DMS114 treated with DMSO at 0.1 percent for 48 hours (cell line): ENCODE measurements around the gene OR1F1.
"Not testable (repeated sequence)": the region's sequence is repeated elsewhere in the genome, so short reads cannot be mapped to it uniquely, and the experiment has no call there.

Source experiments
- DNase-seq: peaks from one replicate; lab custom pipeline; 2025; ENCODE audit not compliant: unreplicated experiment; lab: John Stamatoyannopoulos, UW

OR1F1 gene

DNA sequence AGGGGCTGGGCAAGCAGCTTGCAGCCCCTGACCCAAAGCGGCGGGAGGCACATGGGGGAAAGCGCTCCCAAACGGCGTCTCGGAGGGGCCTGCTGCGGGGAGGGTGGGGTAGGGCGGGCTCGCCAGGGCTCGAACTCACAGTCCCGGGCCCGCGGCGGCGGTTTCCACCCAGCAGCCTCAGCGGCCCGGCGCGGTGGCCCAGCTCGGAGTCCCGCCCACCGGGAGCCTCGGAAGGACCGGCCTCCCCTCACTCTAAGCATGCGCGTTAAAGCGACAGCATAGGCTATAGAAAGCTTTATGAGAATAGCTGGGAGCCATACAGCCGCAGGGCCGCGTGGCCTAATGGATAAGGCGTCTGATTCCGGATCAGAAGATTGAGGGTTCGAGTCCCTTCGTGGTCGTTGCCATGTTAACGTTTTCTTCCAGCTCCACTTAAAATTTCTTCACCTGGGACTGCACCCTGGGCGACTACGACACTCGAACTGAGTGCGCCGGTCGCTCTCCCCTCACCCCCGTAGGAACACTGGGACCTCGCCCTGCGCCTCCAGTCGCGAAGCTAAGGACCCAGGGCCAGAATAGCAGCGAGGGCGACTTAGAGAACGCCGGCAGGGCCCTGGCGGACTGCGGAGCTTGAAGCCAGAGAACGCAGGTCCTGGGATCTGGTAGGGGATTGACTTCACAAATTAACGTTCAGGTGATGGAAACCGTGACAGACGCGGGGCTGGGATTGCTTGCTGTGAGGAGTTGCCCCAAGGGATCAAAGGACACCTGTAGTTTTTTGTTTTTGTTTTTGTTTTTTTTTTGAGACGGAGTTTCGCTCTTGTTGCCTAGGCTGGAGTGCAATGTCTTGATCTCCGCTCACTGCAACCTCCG lies 37.4 kb upstream of the OR1F1 start:
- DNase-seq = peak; percentile 89

DNA sequence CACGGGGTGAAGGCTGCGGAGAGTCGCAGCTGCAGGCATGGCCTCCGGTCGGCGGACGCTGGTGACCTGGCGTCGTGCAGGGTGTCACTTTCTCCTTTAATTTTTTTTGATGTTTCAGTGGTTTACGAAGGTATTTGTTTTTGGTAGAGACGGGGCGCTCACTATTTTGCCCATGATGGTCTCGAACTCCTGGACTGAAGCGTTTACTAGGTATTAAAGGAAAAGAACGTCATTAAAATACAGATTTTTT lies 36.1 kb upstream of the OR1F1 start:
- no peak for DNase-seq

DNA sequence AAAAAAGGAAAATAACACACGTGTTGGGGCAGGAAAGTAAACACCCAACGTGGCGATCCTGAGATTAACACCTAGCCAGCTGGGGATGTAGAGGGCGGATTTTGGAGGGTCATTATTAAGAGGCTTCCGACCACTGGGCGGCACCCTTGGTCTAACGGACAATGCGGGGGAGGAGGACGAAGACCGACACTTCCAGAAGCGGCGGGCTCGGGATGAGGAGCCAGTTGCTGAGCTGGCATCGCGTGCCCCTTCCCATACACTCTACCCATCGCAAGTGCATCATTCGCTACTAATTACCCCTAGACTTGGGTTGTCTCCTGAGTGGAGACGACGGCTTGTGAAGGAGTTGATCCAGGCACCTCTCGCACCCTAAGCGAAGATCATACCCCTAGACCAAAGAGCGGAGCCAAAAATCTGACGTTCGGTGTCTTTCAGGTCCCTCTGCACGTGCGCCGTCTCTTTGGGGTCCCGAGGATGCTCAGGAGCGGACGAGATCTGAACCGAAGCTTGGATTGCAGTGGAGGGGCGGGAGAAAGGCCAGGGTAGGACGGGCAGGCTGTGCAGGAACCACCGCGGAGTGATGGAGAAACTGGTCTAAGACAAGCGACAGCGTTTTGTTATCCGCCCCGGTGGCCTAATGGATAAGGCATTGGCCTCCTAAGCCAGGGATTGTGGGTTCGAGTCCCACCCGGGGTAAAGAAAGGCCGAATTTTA lies 35.6 kb upstream of the OR1F1 start:
- peak; percentile 87 for DNase-seq

DNA sequence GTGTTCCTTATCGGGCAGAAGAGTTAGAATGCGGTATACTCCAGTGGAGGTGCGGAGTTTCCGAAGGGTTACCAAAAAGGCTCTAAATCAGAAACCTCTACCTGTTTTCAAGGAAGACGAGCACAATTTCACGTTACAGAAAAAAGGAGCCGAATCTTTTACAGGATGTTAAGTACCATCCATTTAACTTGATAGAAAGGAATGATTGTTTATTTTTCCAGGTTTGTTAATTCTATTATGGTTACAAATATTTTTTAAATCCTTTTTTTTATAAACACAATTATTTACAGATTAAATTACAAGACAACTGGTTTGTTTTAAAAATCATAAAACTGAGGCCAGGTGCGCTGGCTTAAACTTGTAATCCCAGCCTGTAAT lies 35.0 kb upstream of the OR1F1 start:
- DNase-seq = no peak

DNA sequence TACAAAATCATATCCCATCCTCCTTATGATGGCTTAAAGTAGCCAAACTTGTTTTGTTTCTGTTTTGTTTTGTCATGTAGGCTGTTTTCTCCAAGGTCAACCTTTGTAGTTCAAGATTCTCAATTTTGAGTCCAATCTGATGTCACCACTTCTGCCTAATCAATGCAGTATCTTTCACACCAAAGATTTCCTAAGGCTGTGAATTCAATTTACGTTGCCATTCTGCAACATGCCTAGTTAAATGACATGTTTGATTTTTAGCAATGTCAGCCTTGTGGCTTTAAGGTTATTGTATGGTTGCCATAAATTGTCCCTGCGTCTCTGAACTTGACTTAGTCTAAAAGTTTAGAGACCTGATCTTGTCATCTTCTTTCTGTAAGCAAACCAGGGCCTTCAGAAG lies 32.8 kb upstream of the OR1F1 start:
- no peak for DNase-seq

DNA sequence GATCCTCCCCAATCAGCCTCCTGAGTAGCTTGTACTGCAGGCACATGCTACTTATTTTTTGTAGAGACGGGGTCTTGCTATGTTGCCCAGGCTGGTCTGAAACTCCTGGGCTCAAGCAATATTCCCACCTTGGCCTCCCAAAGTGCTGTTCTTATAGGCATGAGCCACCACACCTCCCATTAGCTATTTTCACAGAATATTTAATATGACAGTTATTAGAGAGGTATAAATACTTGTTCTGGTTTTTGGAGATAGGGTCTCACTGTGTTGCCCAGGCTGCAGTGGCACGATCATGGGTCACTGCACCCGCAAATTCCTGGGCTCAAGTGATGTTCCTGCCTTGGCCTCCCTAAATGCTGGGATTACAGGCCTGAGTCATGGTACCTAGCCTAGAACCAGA lies 32.0 kb upstream of the OR1F1 start:
- no peak for DNase-seq

DNA sequence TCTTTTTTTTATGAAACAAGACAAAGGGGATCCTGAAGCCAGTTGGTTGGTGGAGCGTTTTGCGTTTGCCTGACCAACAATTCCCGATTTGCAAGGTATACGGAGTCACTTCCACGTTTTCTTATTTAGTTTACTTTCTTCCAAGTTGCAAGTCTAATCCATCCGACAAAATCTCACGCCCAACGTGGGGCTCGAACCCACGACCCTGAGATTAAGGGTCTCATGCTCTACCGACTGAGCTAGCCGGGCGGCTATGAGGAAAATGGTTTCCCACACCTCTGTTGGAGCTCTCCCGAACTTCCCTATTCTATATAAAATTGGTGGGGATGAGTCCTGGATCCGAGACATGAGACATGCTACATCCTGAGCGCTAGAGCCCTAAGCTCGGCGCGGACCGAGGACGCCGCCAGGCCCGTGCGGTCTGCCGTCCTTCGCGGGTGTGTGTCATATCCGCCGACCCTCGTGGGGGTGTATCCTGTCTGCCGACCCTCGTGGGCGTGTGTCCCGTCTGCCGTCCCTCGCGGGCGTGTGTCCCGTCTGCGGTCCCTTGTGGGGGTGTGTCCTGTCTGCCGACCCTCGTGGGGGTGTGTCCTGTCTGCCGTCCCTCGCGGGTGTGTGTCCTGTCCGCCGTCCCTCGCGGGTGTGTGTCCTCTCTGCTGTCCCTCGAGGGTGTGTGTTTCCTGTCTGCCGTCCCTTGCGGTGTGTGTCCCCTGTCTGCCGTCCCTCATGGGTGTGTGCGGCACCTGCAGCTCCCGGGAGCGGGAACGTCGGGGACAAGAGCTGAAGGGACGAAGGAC lies 30.6 kb upstream of the OR1F1 start:
- peak; percentile 83 for DNase-seq

DNA sequence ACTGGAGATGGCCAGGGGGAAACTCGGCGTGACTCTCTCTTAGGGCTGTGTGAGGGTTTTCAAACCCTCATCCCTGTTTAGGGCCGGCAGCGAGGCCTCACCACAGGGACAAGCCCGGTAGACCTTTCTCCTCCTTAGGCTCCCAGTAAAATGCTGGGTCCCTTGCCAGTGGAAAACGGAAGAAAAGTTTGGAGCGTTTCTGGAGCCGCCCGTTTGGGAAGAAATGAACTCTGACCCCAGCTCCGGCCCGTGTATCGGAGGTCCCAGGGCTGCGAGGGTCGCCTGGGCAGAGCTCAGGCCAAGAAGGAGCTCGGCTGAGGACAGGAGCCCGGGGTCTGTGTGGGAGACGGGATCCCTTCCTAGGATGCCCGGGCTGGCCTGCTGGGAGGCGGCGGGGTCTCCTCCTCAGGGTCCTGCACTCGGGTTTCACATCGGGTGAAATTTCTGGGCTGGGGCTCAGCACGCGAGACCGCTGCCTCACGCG lies 29.9 kb upstream of the OR1F1 start:
- DNase-seq = no peak

DNA sequence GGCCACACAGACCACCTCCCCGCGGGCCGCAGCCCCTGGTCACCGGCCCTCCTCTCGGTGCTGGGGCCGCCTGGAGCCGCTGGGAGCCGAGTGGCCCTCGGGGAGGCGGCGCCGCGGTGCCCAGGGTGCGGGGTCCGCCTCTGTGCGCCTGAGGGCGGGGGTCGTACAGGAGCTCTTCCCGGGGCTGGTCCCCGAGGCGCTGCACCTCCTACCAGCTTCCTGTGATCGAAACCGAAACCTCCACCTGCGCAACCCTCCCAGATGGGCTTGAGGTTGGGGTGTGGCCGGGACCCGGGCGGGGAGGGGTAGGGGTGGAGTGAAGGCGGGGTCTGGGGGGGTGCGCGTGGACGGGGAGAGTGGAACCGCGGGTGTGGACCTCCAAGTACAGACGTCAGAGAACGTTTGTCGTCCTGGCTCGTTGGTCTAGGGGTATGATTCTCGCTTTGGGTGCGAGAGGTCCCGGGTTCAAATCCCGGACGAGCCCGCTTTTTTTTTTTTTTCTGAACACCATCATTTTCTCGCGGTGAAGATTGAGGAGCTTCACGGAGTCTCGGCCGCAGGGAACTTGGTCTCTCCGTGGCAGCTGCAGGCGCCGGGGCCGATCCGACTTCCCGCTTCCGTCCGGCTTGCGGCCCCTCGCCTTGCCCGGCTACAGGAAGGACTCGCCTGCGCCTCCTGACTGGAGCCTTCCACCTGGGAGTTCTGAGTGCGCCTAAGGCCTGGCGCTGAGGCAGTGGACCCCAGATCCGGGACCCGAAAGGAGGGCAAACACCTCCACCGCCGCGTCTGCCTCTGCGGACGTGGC lies 29.3 kb upstream of the OR1F1 start:
- DNase-seq = peak; percentile 50

DNA sequence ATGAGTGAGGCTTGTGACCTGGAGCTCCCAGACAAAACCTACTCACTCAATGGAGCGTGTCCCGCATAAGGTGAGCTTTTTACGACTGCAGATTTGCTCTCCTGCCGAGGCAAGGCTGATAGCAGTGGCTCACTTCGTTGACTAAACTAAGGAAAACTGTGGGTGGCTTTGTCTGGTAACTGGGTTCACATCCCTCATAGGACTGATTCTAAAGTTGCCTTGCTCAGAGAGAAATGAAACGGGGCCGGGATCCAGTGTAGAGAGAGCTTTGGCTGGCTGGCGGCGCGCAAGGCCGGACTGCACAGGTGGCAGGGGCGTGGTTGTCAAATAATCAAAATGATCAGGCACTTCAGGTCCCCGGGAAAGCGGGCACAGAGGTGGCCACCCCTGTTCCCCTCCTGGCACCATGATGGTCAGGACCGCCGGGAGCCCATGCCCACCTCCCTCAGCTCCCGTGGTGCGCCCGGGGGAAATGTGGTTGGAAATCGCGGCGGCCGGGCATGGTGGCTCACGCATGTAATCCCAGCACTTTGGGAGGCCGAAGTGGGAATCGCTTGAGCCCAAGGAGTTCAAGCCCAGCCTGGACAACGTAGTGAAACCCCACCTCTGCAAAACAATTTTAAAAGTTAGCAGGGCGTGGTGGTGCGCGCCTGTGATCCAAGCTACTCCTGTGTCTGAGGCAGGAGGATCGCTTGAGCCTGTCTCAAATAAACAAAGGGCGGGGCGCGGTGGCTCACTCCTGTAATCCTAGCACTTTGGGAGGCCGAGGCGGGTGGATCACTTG lies 26.6 kb upstream of the OR1F1 start:
- no peak for DNase-seq

DNA sequence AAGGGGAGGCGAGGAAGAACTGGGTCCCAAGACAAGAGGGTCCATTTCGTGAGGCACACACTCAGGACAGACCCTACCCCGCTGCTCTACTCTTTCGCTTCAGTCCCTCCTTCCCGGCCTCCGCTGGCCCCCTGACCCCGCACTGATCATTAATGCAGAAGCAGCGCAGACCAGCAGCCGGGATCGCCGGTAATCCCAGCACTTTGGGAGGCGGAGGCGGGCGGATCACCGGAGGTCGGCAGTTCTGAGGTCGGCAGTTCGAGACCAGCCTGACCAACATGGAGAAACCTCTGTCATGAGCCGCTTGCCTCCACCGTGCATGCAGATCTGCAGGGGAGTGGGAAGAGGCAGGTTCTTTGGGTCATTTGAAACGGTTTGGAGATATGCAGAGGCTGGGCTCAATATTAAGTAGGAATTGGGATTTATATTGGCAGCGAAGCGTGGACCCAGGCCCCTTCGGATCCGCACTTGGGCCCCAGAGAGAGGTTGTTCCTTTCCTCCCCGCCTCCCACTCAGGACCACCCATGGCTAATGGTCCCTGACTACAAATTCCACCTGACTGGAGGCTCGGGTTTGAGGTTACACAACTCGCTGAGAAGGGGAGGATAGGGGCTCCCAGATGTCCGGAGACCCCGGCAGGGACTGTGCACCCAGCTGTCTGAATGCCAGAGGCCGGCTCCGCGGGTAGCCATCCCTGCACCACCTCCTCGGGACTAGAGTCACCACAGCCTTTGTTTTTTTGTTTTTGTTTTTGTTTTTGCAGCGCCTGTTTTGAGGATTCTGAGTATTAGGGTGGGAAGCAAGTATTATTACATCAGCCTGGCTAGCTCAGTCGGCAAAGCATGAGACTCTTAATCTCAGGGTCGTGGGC lies 23.6 kb upstream of the OR1F1 start:
- no peak for DNase-seq

DNA sequence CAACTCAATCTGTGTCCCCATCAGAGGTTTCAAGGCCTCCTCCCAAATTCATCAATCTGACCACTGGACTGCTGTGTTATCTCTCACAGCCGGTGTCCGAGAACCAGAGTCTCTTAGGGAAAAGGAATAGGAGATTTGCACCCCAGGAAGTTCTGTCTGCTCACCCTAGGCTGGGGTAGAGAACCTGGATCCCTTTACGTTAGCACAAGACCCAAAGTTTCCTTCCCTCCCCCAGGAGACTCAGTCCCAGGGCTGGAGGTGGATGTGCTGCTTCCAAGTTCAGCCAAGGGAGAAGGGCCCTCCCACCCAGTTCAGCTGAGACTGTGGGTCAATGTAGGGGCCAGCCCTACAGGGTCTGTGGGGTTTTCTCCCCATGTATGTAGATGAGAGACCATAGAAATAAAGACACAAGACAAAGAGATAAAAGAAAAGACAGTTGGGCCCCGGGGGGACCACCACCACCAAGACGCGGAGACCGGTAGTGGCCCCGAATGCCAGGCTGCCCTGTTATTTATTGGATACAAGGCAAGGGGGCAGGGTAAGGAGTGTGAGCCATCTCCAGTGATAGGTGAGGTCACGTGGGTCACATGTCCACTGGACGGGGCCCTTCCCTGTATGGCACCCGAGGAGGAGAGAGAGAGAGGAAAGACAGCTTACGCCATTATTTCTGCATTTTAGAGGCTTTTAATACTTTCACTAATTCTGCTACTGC lies 22.7 kb upstream of the OR1F1 start:
- no peak for DNase-seq

DNA sequence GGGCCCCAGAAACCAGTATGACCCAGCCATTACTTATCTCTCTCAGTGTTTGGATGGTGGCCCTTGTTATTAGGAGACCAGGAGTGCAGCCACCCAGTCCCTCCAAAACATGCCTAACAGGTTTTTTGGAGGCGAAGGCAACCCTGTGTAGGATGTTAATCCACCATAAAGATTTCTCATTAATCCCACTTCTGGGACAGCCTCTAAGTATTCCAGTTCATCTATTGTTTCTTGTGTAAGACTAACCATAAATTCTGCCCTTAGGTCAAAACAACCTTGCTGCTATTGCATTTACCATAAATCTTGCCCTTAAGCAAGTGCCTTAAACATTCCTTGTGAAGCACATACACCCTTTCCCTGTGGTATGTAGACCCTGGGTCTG lies 21.5 kb upstream of the OR1F1 start:
- DNase-seq = no peak

DNA sequence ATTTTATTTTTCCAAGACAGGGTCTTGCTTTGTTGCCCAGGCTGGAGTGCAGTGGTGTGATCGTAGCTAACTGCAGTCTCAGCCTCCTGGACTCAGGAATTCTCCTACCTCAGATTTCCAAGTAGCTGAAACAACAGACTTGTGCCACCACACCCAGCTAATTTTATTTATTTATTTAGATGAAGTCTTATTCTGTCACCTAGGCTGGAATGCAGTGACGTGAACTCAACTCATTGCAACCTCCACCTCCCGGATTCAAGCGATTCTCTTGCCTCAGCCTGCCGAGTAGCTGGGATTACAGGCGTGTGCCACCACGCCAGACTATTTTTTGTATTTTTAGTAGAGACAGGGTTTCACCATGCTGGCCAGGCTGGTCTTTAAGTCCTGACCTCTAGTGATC lies 19.3 kb upstream of the OR1F1 start:
- not testable (repeated sequence) for DNase-seq

DNA sequence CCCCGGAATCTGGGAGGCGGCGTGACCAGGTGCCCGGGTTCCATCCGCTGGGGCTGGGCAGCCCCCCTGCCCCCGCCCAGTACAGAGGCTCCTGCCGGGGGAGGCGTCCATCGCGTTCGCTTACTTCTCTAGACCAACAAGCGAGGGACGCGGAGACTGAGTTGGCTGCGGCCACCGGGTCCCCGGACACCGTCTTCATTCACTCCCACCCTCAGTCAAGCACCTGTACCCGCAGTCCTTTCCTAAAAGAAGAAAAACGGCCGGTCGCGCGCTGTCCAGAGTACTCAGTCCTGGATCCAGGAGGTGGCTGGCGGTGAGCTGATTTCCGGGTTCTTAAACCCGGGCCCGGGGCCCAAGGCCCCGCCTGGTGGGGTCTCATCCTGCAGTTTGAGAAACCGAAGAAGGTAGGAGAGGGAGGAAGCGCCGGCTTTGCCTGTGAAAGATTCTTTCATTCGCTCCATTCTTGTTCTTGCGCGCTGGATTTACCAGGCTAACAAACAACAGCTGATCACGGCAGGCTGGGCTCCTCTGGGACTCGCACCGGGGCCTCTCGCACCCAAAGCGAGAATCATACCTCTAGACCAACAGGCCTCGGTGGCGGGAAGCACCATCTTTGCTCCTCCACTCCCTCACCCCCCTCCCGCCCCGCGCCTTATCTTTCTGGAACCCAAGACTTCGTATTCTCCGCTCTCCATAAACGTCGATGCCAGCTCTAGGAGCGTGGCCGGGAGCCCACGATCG lies 17.4 kb upstream of the OR1F1 start:
- no peak for DNase-seq

DNA sequence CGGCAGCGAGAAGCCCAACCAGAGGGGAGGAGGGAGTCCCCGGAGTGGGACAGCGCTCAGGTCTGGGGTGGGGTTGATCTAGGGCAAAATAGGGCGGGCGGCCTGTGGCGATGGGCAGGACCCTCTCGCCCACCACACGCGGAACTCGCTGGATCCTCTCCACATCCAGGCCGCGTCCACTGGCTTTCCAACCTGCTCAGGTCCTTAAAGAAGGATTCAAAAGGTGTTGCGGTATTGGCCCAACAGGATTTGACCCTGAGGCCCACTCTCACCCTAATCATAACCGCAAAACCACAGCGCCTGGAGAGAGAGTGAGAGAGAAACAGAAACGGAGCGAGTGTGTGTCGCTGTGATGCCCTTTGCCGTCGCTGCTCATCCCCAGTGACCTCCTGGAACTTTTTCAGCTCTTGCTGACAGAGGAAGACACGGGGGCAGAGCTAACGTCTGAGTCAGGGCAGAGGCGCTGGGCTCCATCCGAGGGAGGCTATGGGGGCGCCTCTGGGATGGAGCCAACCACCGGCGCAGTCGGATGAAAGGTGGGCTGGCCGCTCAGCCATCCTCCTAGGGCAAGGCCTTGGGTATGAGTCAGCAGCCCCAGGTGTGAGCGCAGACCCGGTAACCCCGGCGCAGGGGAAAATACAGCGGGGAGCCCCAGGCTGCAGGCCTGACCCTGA lies 16.7 kb upstream of the OR1F1 start:
- DNase-seq = no peak

DNA sequence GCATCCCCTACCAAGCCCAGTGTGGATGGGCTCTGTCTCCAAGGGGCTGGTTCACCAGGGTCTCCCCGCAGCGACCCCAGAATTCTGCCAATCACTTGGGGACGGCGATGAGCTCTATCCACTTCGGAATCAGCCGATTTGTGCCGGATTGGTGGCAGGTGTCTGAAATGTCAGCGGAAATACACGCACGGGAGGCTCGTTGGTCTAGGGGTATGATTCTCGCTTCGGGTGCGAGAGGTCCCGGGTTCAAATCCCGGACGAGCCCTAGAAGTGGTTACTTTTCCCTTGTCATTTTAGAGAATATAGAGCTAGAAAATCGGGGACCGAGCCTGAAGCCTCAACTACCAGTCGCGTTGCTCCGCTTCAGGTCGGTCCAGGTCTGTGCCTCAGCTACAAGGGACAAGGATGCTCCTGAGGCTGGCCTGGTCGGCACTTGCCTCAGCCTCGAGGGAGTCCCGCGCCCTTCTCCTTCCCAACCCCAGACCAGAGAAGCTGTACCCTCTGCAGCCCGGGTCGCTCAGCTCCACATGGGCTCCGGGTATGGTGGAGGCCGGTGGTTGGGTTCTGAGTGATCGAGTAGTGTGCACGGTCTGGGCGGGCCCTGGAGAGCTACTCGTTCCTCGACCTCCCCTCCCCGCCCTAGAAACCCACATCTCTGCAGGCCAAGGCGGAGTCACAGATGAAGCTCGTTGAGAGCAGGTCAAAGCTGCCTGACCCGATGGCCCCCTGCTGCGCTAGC lies 16.0 kb upstream of the OR1F1 start:
- no peak for DNase-seq
